T-helper 2 cell treated with Interferon-gamma antibody and Interleukin-4, amounts not matched to agents 100 ng/mL and 5 ng/mL, for 36 hours (primary cell): ENCODE results near the gene BMPR1A. TPM values are rescaled to one million over a fixed set of nuclear protein-coding genes. Genes with fewer than 3 reads are reported as not detected.
"Not testable (repeated sequence)": the region's sequence is repeated elsewhere in the genome, so short reads cannot be mapped to it uniquely, and the experiment has no call there.

ENCODE experiments used
- intact Hi-C: fragments of 100-400 bp; cut with micrococcal nuclease; formaldehyde crosslinking; loops from one replicate; pipeline ENCODE4 v1.15.1; 2023
- total RNA-seq: library from RNA; stranded (reverse); gene quantifications from 2 replicates; pipeline ENCODE4 v1.2.3, GENCODE V29; 2022

BMPR1A gene
- total RNA-seq, 1 donor from 2014 or later: 9.6 TPM

DNA sequence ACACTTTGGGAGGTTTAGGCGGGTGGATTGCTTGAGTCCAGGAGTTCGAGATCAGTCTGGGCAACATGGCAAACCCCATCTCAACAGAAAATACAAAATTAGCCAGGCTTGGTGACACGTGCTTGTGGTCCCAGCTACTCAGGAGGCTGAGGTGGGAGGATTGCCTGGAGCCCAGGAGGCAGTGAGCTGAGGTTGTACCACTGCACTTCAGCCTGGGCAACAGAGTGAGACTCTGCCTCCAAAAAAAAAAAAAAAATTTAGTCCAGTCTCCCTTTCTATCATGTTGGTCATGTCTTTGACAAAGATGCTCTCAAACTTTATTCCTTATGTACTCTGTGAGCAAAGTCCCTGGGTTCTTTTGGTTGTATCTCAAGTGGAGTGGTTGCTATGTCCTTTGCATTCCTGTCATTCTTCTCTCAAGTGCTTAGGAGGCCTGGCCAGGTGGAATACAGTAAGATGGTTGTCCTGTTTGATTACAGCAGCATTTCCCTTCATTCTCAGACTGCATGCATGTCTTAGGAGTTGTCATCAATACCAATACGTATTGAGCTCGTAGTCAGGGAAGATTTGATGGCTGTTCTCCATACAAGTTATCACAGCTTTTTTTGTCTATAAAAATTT is 115.3 kb downstream of the BMPR1A start:
- intact Hi-C loops: no loop called here

- intact Hi-C loops: no loop called here
Observed at GRCh38 chr10:86872757-86873156, 116.3 kb downstream of the BMPR1A start.

DNA sequence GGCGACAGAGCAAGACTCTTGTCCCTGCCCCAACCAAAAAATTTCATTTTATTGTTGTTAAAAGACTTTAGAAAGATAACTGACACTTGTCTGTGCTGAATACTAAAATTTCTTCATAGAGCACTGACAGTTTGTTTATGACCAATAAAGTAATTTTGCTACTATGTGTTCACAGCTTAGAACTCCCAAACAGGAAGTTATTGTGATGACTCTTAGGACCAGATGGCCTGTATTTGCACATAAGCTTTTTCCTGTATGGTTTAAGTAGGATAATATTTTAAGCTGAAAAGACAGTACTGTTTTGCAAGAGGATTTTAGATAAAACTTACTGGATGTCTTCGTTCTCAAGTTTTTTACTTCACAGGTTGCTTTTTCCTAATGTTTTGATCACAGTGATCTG is 120.3 kb downstream of the BMPR1A start:
- intact Hi-C loops: no loop called here

- intact Hi-C loops: no loop called here
Observed at GRCh38 chr10:86878983-86879713, 122.7 kb downstream of the BMPR1A start.

DNA sequence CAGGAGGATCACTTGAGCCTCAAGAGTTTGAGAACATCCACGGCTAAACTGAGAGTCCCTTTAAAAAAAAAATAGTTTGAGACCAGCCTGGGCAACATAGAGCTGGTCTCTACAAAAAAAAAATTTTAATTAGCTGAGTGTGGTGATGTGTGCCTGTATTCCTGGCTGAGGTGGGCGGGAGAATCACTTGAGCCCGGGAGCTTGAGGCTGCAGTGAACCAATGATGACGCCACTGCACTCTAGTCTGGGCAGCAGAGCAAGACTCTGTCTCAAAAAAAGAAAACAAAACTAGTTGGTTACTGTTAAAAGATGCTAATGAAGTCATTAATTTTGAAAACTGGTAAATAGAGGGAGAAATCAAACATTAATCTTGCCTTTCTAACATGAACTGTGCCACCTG is 124.6 kb downstream of the BMPR1A start:
- intact Hi-C loops: no loop called here

GRCh38 chr10:86888585-86889381 is 132.4 kb downstream of the BMPR1A start:
- intact Hi-C loops: no loop called here

DNA sequence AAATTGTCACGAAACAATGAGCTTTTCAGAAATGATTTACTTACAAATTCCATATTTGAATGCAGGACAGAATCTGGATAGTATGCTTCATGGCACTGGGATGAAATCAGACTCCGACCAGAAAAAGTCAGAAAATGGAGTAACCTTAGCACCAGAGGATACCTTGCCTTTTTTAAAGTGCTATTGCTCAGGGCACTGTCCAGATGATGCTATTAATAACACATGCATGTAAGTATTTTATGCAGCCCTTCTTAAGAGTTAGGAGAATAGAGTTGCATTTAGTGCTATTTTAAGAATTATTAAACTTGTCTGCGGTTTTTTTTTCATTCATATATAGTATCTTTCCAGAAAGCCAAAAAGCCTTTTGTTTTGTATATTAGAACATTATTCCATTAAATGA is 133.6 kb downstream of the BMPR1A start:
- intact Hi-C loops: no loop called here

- intact Hi-C loops: no loop called here
Observed at GRCh38 chr10:86898511-86898910, 142.1 kb downstream of the BMPR1A start.

DNA sequence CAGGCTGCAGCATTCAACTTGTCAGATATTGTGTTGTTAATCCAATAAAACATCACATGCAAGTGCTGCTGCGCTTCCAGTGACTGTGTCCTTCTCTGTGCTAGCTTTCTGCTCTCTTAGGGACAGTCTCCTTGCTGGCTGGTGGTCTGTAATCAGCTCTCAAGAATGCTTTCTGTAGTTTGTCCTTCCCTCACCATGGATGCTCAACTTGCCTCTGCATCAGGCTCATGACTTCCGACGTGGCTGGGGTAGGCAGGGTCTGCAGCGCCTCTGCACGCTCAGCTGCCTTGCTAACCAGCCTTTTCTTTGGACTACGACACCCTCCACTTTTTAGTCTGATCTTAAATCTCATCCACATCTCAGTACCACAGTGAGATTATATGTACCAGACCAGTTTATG is 142.7 kb downstream of the BMPR1A start:
- intact Hi-C loops: loop anchor here (1.0 kb wide), 2 partner anchors 188 to 211 kb away; no protein-coding TSS in a partner anchor

DNA sequence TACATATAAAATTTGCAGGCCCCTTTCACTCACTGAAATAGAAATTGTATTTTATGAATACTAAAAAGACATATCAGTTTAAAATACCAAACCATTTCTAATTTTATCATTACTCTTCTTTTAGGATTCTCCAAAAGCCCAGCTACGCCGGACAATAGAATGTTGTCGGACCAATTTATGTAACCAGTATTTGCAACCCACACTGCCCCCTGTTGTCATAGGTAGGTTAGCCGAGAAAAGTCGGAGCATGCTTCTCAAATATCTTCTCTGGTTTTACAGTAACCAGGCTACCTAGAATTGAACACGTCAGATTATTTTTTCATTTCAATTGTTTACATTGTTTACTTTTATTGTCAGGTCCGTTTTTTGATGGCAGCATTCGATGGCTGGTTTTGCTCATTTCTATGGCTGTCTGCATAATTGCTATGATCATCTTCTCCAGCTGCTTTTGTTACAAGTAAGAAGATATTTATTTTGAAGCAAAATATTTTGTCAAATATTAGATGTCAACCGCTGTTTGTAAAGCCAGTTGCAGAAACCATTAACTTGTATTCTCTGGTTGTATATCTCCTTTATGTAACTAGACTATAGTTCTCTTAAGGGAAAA is 143.4 kb downstream of the BMPR1A start:
- intact Hi-C loops: loop anchor here (1.0 kb wide), 2 partner anchors 188 to 211 kb away; no protein-coding TSS in a partner anchor

- intact Hi-C loops: no loop called here
Observed at GRCh38 chr10:86900955-86901354, 144.5 kb downstream of the BMPR1A start.

- intact Hi-C loops: no loop called here
Observed at GRCh38 chr10:86904600-86904999, 148.2 kb downstream of the BMPR1A start.

- intact Hi-C loops: no loop called here
Observed at GRCh38 chr10:86905429-86905828, 149.0 kb downstream of the BMPR1A start.

DNA sequence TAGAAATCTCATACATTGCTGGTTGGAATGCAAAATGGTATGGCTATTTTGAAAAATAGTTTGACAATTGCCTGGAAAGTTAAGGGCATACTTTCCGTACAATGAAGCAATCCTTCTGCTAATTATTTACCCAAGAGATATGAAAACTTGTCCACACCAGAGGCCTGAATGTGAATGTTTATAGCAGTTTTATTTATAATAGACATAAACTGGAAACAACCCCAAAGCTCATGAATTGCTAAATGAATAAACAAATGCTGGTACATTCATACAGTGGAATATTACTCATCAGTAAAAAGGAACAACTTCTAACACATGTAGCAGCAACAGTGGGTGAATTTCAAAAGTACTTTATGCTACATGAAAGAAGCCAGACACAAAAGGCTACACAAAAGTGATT is 158.3 kb downstream of the BMPR1A start:
- intact Hi-C loops: no loop called here

- intact Hi-C loops: no loop called here
Observed at GRCh38 chr10:86918022-86918471, 161.6 kb downstream of the BMPR1A start.

DNA sequence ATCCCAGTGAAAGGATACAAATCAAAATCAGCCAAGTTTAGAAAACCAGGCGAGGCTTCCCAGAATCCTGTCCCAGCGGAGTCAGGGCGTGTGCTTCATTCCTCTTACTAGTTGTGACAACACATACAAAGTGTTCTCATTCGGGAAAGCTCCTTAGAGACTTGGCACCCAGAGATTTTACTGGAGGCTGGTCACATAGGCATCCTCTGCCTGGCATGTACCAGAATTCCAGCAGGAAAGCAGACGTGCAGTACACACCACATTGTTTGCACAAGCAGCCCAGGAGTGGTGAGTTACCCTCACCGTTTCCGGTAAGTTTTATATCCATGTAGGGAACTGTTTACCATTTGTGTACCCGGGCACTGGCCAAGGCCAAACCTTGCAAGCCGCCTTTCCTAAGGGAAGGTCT is 166.1 kb downstream of the BMPR1A start:
- intact Hi-C loops: no loop called here

DNA sequence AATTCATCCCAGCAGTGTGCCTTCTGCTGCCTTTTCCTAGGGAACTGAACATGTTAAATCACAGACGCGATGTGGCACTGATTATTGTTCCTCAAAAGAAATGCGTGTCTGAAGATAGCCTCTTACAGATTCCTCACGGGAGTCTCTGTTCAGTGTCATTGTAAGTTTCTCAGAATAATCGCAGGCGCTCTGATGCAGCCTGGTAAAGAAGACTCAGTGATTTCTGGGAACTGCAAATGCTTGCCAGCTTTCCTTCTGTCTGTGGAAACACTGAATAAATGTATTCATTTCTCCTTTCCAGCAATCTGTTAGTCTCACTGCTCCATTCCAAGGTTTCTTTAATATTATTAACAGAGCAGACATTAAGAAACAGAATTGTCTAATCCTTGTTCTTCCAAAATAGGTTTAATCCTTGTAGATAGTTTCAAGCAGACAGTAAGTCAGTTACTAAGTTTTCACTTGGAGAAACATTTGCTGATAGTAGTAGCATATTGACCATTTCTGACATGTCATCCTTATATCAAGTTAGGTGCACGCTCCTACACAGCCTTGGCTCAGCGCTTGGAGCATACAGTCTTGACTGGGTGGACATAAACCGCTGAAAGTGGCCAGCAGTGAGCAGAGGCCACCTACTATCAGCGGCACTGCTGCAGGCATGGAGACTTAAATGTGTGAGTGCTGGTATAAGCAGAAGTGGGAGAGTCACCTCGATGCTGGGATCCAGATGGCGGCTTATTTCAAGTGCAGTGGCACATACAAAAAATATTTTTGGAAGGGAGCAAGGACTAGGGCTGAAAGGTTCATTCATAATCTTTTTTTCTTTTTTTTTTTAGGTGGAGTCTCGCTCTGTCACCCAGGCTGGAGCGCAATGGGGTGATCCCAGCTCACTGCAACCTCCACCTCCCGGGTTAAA is 173.3 kb downstream of the BMPR1A start:
- intact Hi-C loops: no loop called here

- intact Hi-C loops: no loop called here
Observed at GRCh38 chr10:86931872-86932271, 175.5 kb downstream of the BMPR1A start.

GRCh38 chr10:86932674-86933073 is 176.3 kb downstream of the BMPR1A start:
- intact Hi-C loops: no loop called here

- intact Hi-C loops: not testable (repeated sequence)
Observed at GRCh38 chr10:86934162-86934711, 177.8 kb downstream of the BMPR1A start.
